Panc1 (cell line): ENCODE measurements around the gene ALK. TPM values are rescaled to one million over a fixed set of nuclear protein-coding genes. Genes with fewer than 3 reads are reported as not detected.

Experiments used
- ATAC-seq: fragments of 200-7000 bp; cut with Tn5 transposase; 2 replicates; pipeline ENCODE4 v1.9.1; 2020; ENCODE audit warnings: mild to moderate bottlenecking, moderate library complexity
- BruUV-seq: library from RNA; stranded (reverse); fragments of 400-500 nt; replicated peaks from 2 replicates; lab custom pipeline; 2021; lab: Mats Ljungman, UMichigan
- CTCF ChIA-PET: fragments of 300-600 bp; sonication (Branson Sonifier 250); formaldehyde crosslinking; loops from one replicate; lab custom pipeline; 2022; ENCODE audit warnings: antibody characterized with exemption; lab: Charles Lee
- POLR2A ChIA-PET: fragments of 300-600 bp; sonication (Branson Sonifier 250); formaldehyde crosslinking; loops from one replicate; lab custom pipeline; 2022; ENCODE audit warnings: antibody characterized with exemption; lab: Charles Lee
- DNase-seq: peaks from one replicate; pipeline ENCODE4 v3.0.0-alpha.2; 2010; ENCODE audit warnings: low read depth, low spot score
- H3K27ac ChIP-seq: 2 replicates; pipeline ENCODE4 v1.5.1; 2011; ENCODE audit warnings: mild to moderate bottlenecking, low read length, inconsistent platforms
- H3K27me3 ChIP-seq: fragments of 200-500 bp; sonication (Bioruptor generic); 2 replicates; pipeline ENCODE4 v1.6.0; 2014; ENCODE audit warnings: low read length, inconsistent platforms; ENCODE audit not compliant: control insufficient read depth, insufficient read depth
- H3K36me3 ChIP-seq: fragments of 200-500 bp; sonication (Bioruptor generic); 2 replicates; pipeline ENCODE4 v1.5.1; 2014; ENCODE audit warnings: inconsistent platforms, mild to moderate bottlenecking, low read length, moderate library complexity; ENCODE audit not compliant: control insufficient read depth, insufficient read depth
- H3K4me1 ChIP-seq: 2 replicates; pipeline ENCODE4 v1.5.1; 2011; ENCODE audit warnings: inconsistent platforms, mild to moderate bottlenecking, low read length, moderate library complexity; ENCODE audit not compliant: control insufficient read depth, insufficient read depth
- H3K4me3 ChIP-seq, 2 experiments: 2 replicates each; pipeline ENCODE4 v1.5.1; 2011 to 2012; ENCODE audit warnings: low read depth in 2 of 2, low read length in 2 of 2, mild to moderate bottlenecking in 2 of 2, inconsistent platforms in 1 of 2, moderate library complexity in 1 of 2
- H3K9me3 ChIP-seq: fragments of 200-500 bp; sonication (Bioruptor generic); 2 replicates; pipeline ENCODE4 v1.5.1; 2014; ENCODE audit warnings: low read depth, mild to moderate bottlenecking, inconsistent platforms, low read length, moderate library complexity; ENCODE audit not compliant: control insufficient read depth, insufficient read depth
- CTCF ChIP-seq: fragments of 450-650 bp; IDR thresholded peaks from 2 replicates; pipeline ENCODE4 v1.5.1; 2017; ENCODE audit warnings: mild to moderate bottlenecking
- POLR2AphosphoS5 ChIP-seq: IDR thresholded peaks from 2 replicates; pipeline ENCODE4 v1.6.1; 2012; ENCODE audit warnings: mild to moderate bottlenecking, low read depth, low read length, moderate library complexity
- REST ChIP-seq, 2 experiments: IDR thresholded peaks; 2 replicates each; pipeline ENCODE4 v1.6.1; 2011 to 2012; ENCODE audit warnings: low read depth in 2 of 2, control low read depth in 1 of 2, low read length in 1 of 2, mild to moderate bottlenecking in 1 of 2, moderate library complexity in 1 of 2; ENCODE audit not compliant: insufficient read depth in 1 of 2
- SIN3A ChIP-seq: IDR thresholded peaks from 2 replicates; pipeline ENCODE4 v1.6.1; 2012; ENCODE audit warnings: low read depth, mild to moderate bottlenecking, low read length, moderate library complexity, borderline replicate concordance; ENCODE audit not compliant: insufficient read depth
- TCF7L2 ChIP-seq: IDR thresholded peaks from 2 replicates; pipeline ENCODE4 v1.6.1; 2011; ENCODE audit warnings: mild to moderate bottlenecking, low read depth, low read length, inconsistent platforms
- in situ Hi-C: cut with HindIII; loops from 2 replicates; pipeline ENCODE4 v1.10.0; 2016; ENCODE audit warnings: low sequenced_read_pairs, low pct_unique_long_range_greater_than_20kb
- intact Hi-C: fragments of 100-400 bp; cut with micrococcal nuclease; formaldehyde crosslinking; loops from one replicate; pipeline ENCODE4 v1.10.0; 2022; ENCODE audit not compliant: unreplicated experiment
- total RNA-seq: library from RNA; stranded (reverse); gene quantifications from one replicate; pipeline ENCODE4 v1.2.1, GENCODE V29; 2021; ENCODE audit not compliant: unreplicated experiment

ALK gene
- total RNA-seq, 1 experiment from 2014 or later = not detected

DNA sequence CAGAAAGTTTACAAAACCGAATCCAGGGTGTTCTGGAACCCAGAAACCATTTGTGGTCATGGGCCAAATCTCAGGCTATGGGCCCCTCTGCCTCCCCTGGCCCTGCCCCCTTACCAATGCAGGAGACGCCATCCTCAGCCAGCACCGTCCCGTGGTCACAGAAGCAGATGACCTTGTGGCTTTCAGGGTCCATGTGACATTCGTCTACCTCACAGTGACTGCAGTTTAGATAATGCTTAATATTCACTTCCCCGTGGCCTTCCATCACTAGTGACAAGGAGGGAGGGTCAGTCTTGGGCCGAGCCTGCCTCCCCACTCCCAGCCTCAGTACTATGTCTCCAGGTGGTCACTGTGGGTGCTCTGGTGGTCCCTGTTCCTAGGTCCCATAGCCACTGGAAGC lies 694.6 kb downstream of the ALK start:
- CTCF ChIA-PET = interaction anchor here (0.7 kb wide), 1 partner anchor 524 kb away, joined by 9 read pairs; no protein-coding TSS in a partner anchor
- no TSS peak for BruUV-seq

GRCh38 chr2:29226375-29226774 lies 695.0 kb downstream of the ALK start:
- DNase-seq = no peak
- H3K27ac ChIP-seq = no peak overlapping the region
- TF ChIP-seq TCF7L2 = no peak
- no peak for TF ChIP-seq SIN3A
- TF ChIP-seq CTCF = no peak
- CTCF ChIA-PET = interaction anchor here (0.7 kb wide), 1 partner anchor 525 kb away, joined by 9 read pairs; no protein-coding TSS in a partner anchor
- in situ Hi-C loops (no loop called here), intact Hi-C loops (no loop called here)
- H3K36me3 ChIP-seq = no peaks in the 10 kb centered on the region
- no peaks in the 10 kb centered on the region for H3K4me1 ChIP-seq
- H3K27me3 ChIP-seq = peaks cover 5% of the 10 kb centered on the region
- no peak overlapping the region for H3K4me3 ChIP-seq
- no peak for ATAC-seq
- no TSS peak for BruUV-seq
- POLR2A ChIA-PET = no interaction called here
- H3K9me3 ChIP-seq = no peaks in the 10 kb centered on the region

More for the DNA sequence above, 694.6 kb downstream of the ALK start:
- in situ Hi-C loops (no loop called here), intact Hi-C loops (no loop called here)
- no peaks in the 10 kb centered on the region for H3K9me3 ChIP-seq
- POLR2A ChIA-PET = no interaction called here
- no peak for TF ChIP-seq REST (IDR thresholded peaks at IDR 0.05; ENCODE audit: insufficient read depth in 1 of 2, low read depth in 2 of 2, low read length in 1 of 2)
- no peak for TF ChIP-seq POLR2AphosphoS5
- TF ChIP-seq CTCF = no peak
- no peak for TF ChIP-seq SIN3A
- no peak for TF ChIP-seq TCF7L2
- no peaks in the 10 kb centered on the region for H3K4me1 ChIP-seq
- H3K4me3 ChIP-seq = no peak overlapping the region
- ATAC-seq = no peak
- H3K27me3 ChIP-seq = peaks cover 5% of the 10 kb centered on the region
- DNase-seq = no peak
- H3K27ac ChIP-seq = no peak overlapping the region
- H3K36me3 ChIP-seq = no peaks in the 10 kb centered on the region
